Caco-2 (cell line): ENCODE measurements around the gene SLC13A4. TPM values are rescaled to one million over a fixed set of nuclear protein-coding genes. Genes with fewer than 3 reads are reported as not detected.

Experiments
- BruUV-seq: library from RNA; stranded (reverse); fragments of 400-500 nt; replicated peaks from 2 replicates; lab custom pipeline; 2021; lab: Mats Ljungman, UMichigan
- CTCF ChIA-PET: fragments of 300-600 bp; sonication (Branson Sonifier 250); formaldehyde crosslinking; loops from one replicate; lab custom pipeline; 2022; ENCODE audit warnings: antibody characterized with exemption; lab: Charles Lee
- POLR2A ChIA-PET: fragments of 300-600 bp; sonication (Branson Sonifier 250); formaldehyde crosslinking; loops from one replicate; lab custom pipeline; 2022; ENCODE audit warnings: antibody characterized with exemption; lab: Charles Lee
- DNase-seq, 2 experiments: peaks; one replicate each; pipeline versions ENCODE4 v3.0.0 to v3.0.0-alpha.2; 2020 to 2022
- H3K27me3 ChIP-seq: replicated peaks from 2 replicates; pipeline ENCODE4 v1.6.0; 2011; ENCODE audit warnings: low read length; ENCODE audit not compliant: control insufficient read depth, insufficient read depth
- H3K36me3 ChIP-seq: 2 replicates; pipeline ENCODE4 v1.5.1; 2011; ENCODE audit warnings: low read length; ENCODE audit not compliant: control insufficient read depth, insufficient read depth
- H3K4me1 ChIP-seq: fragments of 250-450 bp; sonication (Bioruptor Pico); 2 replicates; pipeline ENCODE4 v1.5.1; 2020; ENCODE audit warnings: mild to moderate bottlenecking
- H3K4me3 ChIP-seq: 2 replicates; pipeline ENCODE4 v1.5.1; 2011; ENCODE audit warnings: low read depth, mild to moderate bottlenecking, control low read depth, low read length
- H3K9me3 ChIP-seq: fragments of 250-450 bp; sonication (Bioruptor Pico); 2 replicates; pipeline ENCODE4 v1.5.1; 2020; ENCODE audit warnings: mild to moderate bottlenecking, moderate library complexity
- H3K27ac Mint-ChIP-seq: one replicate; pipeline ENCODE4 v1.8.0; 2022; ENCODE audit warnings: mixed read lengths; ENCODE audit not compliant: unreplicated experiment
- H3K27me3 Mint-ChIP-seq: one replicate; pipeline ENCODE4 v1.8.0; 2022; ENCODE audit warnings: mixed read lengths; ENCODE audit not compliant: insufficient read depth, unreplicated experiment
- H3K36me3 Mint-ChIP-seq: one replicate; pipeline ENCODE4 v1.8.0; 2022; ENCODE audit warnings: mild to moderate bottlenecking, mixed read lengths; ENCODE audit not compliant: insufficient read depth, unreplicated experiment
- H3K4me1 Mint-ChIP-seq: one replicate; pipeline ENCODE4 v1.8.0; 2022; ENCODE audit warnings: low read depth, mixed read lengths; ENCODE audit not compliant: unreplicated experiment
- H3K4me3 Mint-ChIP-seq: one replicate; pipeline ENCODE4 v1.8.0; 2022; ENCODE audit warnings: mild to moderate bottlenecking, moderate library complexity, mixed read lengths; ENCODE audit not compliant: unreplicated experiment
- H3K9me3 Mint-ChIP-seq: one replicate; pipeline ENCODE4 v1.8.0; 2022; ENCODE audit warnings: mixed read lengths; ENCODE audit not compliant: unreplicated experiment
- CTCF ChIP-seq, 2 experiments: fragments of 200-600 bp in 1 of 2; IDR thresholded peaks; 1 replicate in 1 of 2; 2 replicates in 1 of 2; pipeline versions ENCODE4 v1.5.1 to v1.8.0; 2011 to 2022; ENCODE audit warnings: antibody characterized with exemption in 1 of 2, control low read depth in 1 of 2, inconsistent platforms in 1 of 2, low read depth in 1 of 2, low read length in 1 of 2, mild to moderate bottlenecking in 1 of 2, moderate library complexity in 1 of 2; ENCODE audit not compliant: insufficient read depth in 1 of 2, severe bottlenecking in 1 of 2, unreplicated experiment in 1 of 2
- intact Hi-C: fragments of 100-400 bp; cut with micrococcal nuclease; formaldehyde crosslinking; loops from one replicate; pipeline ENCODE4 v1.10.0; 2022; ENCODE audit not compliant: unreplicated experiment
- total RNA-seq: library from RNA; stranded (reverse); gene quantifications from 2 replicates; pipeline ENCODE4 v1.2.3, GENCODE V29; 2022

SLC13A4 gene
- total RNA-seq, 1 experiment from 2014 or later = not detected

GRCh38 chr7:135723411-135723810, 4.6 kb downstream of the SLC13A4 start:
- intact Hi-C loops = no loop called here
- POLR2A ChIA-PET = no interaction called here
- no TSS peak for BruUV-seq
- DNase-seq = no peak
- no peaks in the 10 kb centered on the region for H3K36me3 ChIP-seq
- no peak overlapping the region for H3K27ac Mint-ChIP-seq
- CTCF ChIA-PET = interaction anchor here (0.7 kb wide), 1 partner anchor 13 kb away, joined by 3 read pairs; no protein-coding TSS in a partner anchor
- no peaks in the 10 kb centered on the region for H3K36me3 Mint-ChIP-seq
- H3K4me3 ChIP-seq = no peak overlapping the region
- TF ChIP-seq CTCF (IDR thresholded peaks at IDR 0.05; ENCODE audit: insufficient read depth in 1 of 2, low read depth in 1 of 2, low read length in 1 of 2, severe bottlenecking in 1 of 2, unreplicated experiment in 1 of 2) = no peak
- H3K27me3 ChIP-seq = peaks cover 1% of the 10 kb centered on the region; the same call in 1 of the 2 replicates
- no peaks in the 10 kb centered on the region for H3K4me1 Mint-ChIP-seq
- H3K9me3 ChIP-seq = no peaks in the 10 kb centered on the region
- H3K4me1 ChIP-seq = no peaks in the 10 kb centered on the region
- no peaks in the 10 kb centered on the region for H3K27me3 Mint-ChIP-seq
- no peak overlapping the region for H3K4me3 Mint-ChIP-seq
- H3K9me3 Mint-ChIP-seq = no peaks in the 10 kb centered on the region

- intact Hi-C loops = no loop called here
- Histone ChIP-seq H3K9me3 (no peaks in the 10 kb centered on the region), H3K27me3 (peaks cover 1% of the 10 kb centered on the region; the same call in 1 of the 2 replicates), H3K4me1 (no peaks in the 10 kb centered on the region), H3K36me3 (no peaks in the 10 kb centered on the region), H3K4me3 (no peak overlapping the region)
- no peaks in the 10 kb centered on the region for H3K36me3 Mint-ChIP-seq
- TF ChIP-seq CTCF (IDR thresholded peaks at IDR 0.05; ENCODE audit: insufficient read depth in 1 of 2, low read depth in 1 of 2, low read length in 1 of 2, severe bottlenecking in 1 of 2, unreplicated experiment in 1 of 2) = no peak
- DNase-seq = no peak
- ChIA-PET POLR2A (no interaction called here), CTCF (interaction anchor here (0.6 kb wide), 1 partner anchor 185 kb away, joined by 5 read pairs; no protein-coding TSS in a partner anchor)
- no peaks in the 10 kb centered on the region for H3K4me1 Mint-ChIP-seq
- no peak overlapping the region for H3K27ac Mint-ChIP-seq
- BruUV-seq = no TSS peak
- H3K27me3 Mint-ChIP-seq = no peaks in the 10 kb centered on the region
- H3K4me3 Mint-ChIP-seq = no peak overlapping the region
- no peaks in the 10 kb centered on the region for H3K9me3 Mint-ChIP-seq
These were observed 6.7 kb downstream of the SLC13A4 start for GRCh38 chr7:135721198-135721820.

- Histone ChIP-seq H3K27me3 (peaks cover 1% of the 10 kb centered on the region; the same call in 1 of the 2 replicates), H3K4me3 (no peak overlapping the region), H3K4me1 (peaks cover 3% of the 10 kb centered on the region), H3K9me3 (no peaks in the 10 kb centered on the region), H3K36me3 (no peaks in the 10 kb centered on the region)
- H3K9me3 Mint-ChIP-seq = no peaks in the 10 kb centered on the region
- ChIA-PET CTCF (no interaction called here), POLR2A (no interaction called here)
- no peak for DNase-seq
- BruUV-seq = no TSS peak
- no peaks in the 10 kb centered on the region for H3K4me1 Mint-ChIP-seq
- intact Hi-C loops = no loop called here
- no peak for TF ChIP-seq CTCF (IDR thresholded peaks at IDR 0.05; ENCODE audit: insufficient read depth in 1 of 2, low read depth in 1 of 2, low read length in 1 of 2, severe bottlenecking in 1 of 2, unreplicated experiment in 1 of 2)
- no peak overlapping the region for H3K27ac Mint-ChIP-seq
- H3K4me3 Mint-ChIP-seq = no peak overlapping the region
- no peaks in the 10 kb centered on the region for H3K27me3 Mint-ChIP-seq
- H3K36me3 Mint-ChIP-seq = no peaks in the 10 kb centered on the region
These were observed 8.3 kb downstream of the SLC13A4 start for GRCh38 chr7:135719688-135720087.
